Spinal cord (tissue), 10 donors: Measurements from ENCODE around the gene DPEP3. TPM values are rescaled to one million over a fixed set of nuclear protein-coding genes. Genes with fewer than 3 reads are reported as not detected.
A peak's percentile ranks its signal among the peaks of the same experiment; 100 is the strongest.
"Not testable (repeated sequence)": the region's sequence is repeated elsewhere in the genome, so short reads cannot be mapped to it uniquely, and the experiment has no call there.

Source experiments
- DNase-seq, 6 donors: peaks; one replicate each; pipeline versions ENCODE4 v3.0.0 to v3.0.0-alpha.2; 2013 to 2015; ENCODE audit warnings: low spot score in 6 of 6, low read depth in 4 of 6
- H3K27ac ChIP-seq: one replicate; pipeline ENCODE4 v1.5.1; 2013; ENCODE audit warnings: low read depth, low read length, control low read depth
- H3K27me3 ChIP-seq: one replicate; pipeline ENCODE4 v1.6.1; 2013; ENCODE audit warnings: low read length; ENCODE audit not compliant: control insufficient read depth, insufficient read depth
- H3K36me3 ChIP-seq: one replicate; pipeline ENCODE4 v1.6.1; 2013; ENCODE audit warnings: low read length; ENCODE audit not compliant: control insufficient read depth, insufficient read depth
- H3K4me1 ChIP-seq: one replicate; pipeline ENCODE4 v1.6.1; 2013; ENCODE audit warnings: low read length; ENCODE audit not compliant: control insufficient read depth, insufficient read depth
- H3K4me3 ChIP-seq: one replicate; pipeline ENCODE4 v1.5.1; 2013; ENCODE audit warnings: low read depth, low read length, control low read depth
- H3K9me3 ChIP-seq: one replicate; pipeline ENCODE4 v1.6.1; 2013; ENCODE audit warnings: low read length; ENCODE audit not compliant: control insufficient read depth, insufficient read depth
- WGBS: methylation state at CpG from one replicate; pipeline ENCODE4 v1.1.5; 2013; ENCODE audit warnings: missing lambda C conversion rate; ENCODE audit not compliant: insufficient coverage; 5-methylcytosine and 5-hydroxymethylcytosine counted together
- long read RNA-seq, 4 donors: transcript quantifications; one replicate each; lab custom pipeline, GENCODE V29; 2026
- polyA plus RNA-seq, 2 donors: library from polyadenylated mRNA; unstranded; fragments of 120-200 nt; gene quantifications; one replicate each; pipeline ENCODE4 v1.2.1, GENCODE V29; 2013; ENCODE audit not compliant: insufficient read length in 2 of 2
- total RNA-seq, 2 donors: library from RNA; depleted of rRNA in 1 of 2; stranded (reverse); fragments of 120-200 nt in 1 of 2; fragments of >200 nt in 1 of 2; gene quantifications; one replicate each; pipeline versions ENCODE4 v1.2.3 to v1.2.4, GENCODE V29; 2013 to 2014
- donor health status: healthy.

The DPEP3 gene
- total RNA-seq: under 1 TPM in 1 of 2 donors, not detected in 1; 0.11 TPM
- polyA plus RNA-seq: under 1 TPM; 0.12 to 0.22 TPM
- long read RNA-seq, donor 1, partial matches to known transcripts: 0 of 1 reads
- long read RNA-seq, donor 1, other reads (novel, unspliced or antisense): 0 of 1 reads
- long read RNA-seq, donor 2: 0 reads
- long read RNA-seq, donor 3: 0 reads
- long read RNA-seq, donor 4: 0 reads

GRCh38 chr16:67979955-67980678 lies at the start of gene DPEP3:
DPEP3 (minus strand) TSS chr16:67980499; CDS start chr16:67980380, 119 bp downstream.
- Histone ChIP-seq H3K4me1 (peaks cover 4% of the 10 kb centered on the region), H3K4me3 (no peak within 1 kb of the TSS), H3K9me3 (no peaks in the 10 kb centered on the region), H3K27me3 (no peaks in the 10 kb centered on the region), H3K27ac (no peak within 1 kb of the TSS), H3K36me3 (no peaks in the 10 kb centered on the region)
- 59% methylated on average over 51 of the region's 62 CpGs for WGBS
- DNase-seq: no peak

GRCh38 chr16:68028996-68029395 lies 48.7 kb upstream of the DPEP3 start:
- Histone ChIP-seq H3K27me3 (no peaks in the 10 kb centered on the region), H3K9me3 (no peaks in the 10 kb centered on the region), H3K36me3 (peaks cover 26% of the 10 kb centered on the region), H3K27ac (no peak overlapping the region), H3K4me1 (peaks cover 2% of the 10 kb centered on the region), H3K4me3 (no peak overlapping the region)
- 94% methylated on average over 2 of the region's 3 CpGs for WGBS
- no peak for DNase-seq

GRCh38 chr16:68022728-68023537 lies 42.6 kb upstream of the DPEP3 start, which contains the start of the genes DDX28 and DUS2:
DDX28 (minus strand) TSS chr16:68023232; CDS start chr16:68023202, 30 bp downstream.
DUS2 (plus strand) TSS chr16:68023284; CDS start chr16:68038024, 14,740 bp downstream.
- Histone ChIP-seq H3K4me1 (peaks cover 24% of the 10 kb centered on the region), H3K27ac (peak within 1 kb of the TSS; percentile 80), H3K27me3 (no peaks in the 10 kb centered on the region), H3K36me3 (peaks cover 24% of the 10 kb centered on the region), H3K9me3 (no peaks in the 10 kb centered on the region), H3K4me3 (peak within 1 kb of the TSS; percentile 97)
- DNase-seq: peak; percentile 88 to 98 (median 92)
- WGBS: under 1% methylated on average over 84 of the region's 84 CpGs

- Histone ChIP-seq H3K36me3 (peaks cover 20% of the 10 kb centered on the region), H3K27ac (no peak overlapping the region), H3K4me1 (peaks cover 24% of the 10 kb centered on the region), H3K4me3 (peak overlapping the region; percentile 97), H3K9me3 (no peaks in the 10 kb centered on the region), H3K27me3 (no peaks in the 10 kb centered on the region)
- WGBS: 15% methylated on average over 19 of the region's 19 CpGs
- DNase-seq: peak in 1 of 6 donors; percentile 3
These were observed 42.0 kb upstream of the DPEP3 start for GRCh38 chr16:68022278-68022727.

GRCh38 chr16:68021490-68021889 lies 41.2 kb upstream of the DPEP3 start:
- peaks cover 24% of the 10 kb centered on the region for H3K4me1 ChIP-seq
- WGBS: 97% methylated on average over 6 of the region's 10 CpGs
- H3K36me3 ChIP-seq: peaks cover 13% of the 10 kb centered on the region
- H3K9me3 ChIP-seq: no peaks in the 10 kb centered on the region
- H3K27me3 ChIP-seq: no peaks in the 10 kb centered on the region
- no peak overlapping the region for H3K27ac ChIP-seq
- no peak overlapping the region for H3K4me3 ChIP-seq
- DNase-seq: no peak

GRCh38 chr16:68019167-68019680 lies 38.9 kb upstream of the DPEP3 start:
- WGBS: 87% methylated on average over 5 of the region's 8 CpGs
- no peak for DNase-seq
- peaks cover 24% of the 10 kb centered on the region for H3K4me1 ChIP-seq
- peaks cover 8% of the 10 kb centered on the region for H3K36me3 ChIP-seq
- no peak overlapping the region for H3K27ac ChIP-seq
- no peaks in the 10 kb centered on the region for H3K9me3 ChIP-seq
- H3K4me3 ChIP-seq: no peak overlapping the region
- H3K27me3 ChIP-seq: no peaks in the 10 kb centered on the region

GRCh38 chr16:68015681-68016080 lies 35.4 kb upstream of the DPEP3 start, which contains the start of gene DPEP2NB:
DPEP2NB (minus strand) TSS chr16:68015911; CDS start chr16:68015770, 141 bp downstream.
- Histone ChIP-seq H3K9me3 (no peaks in the 10 kb centered on the region), H3K27me3 (no peaks in the 10 kb centered on the region), H3K4me1 (no peaks in the 10 kb centered on the region), H3K27ac (no peak within 1 kb of the TSS), H3K4me3 (no peak within 1 kb of the TSS), H3K36me3 (no peaks in the 10 kb centered on the region)
- DNase-seq: no peak
- WGBS: 100% methylated on average over 1 of the region's 5 CpGs

GRCh38 chr16:68013440-68013839 lies 33.1 kb upstream of the DPEP3 start:
- H3K4me3 ChIP-seq: no peak overlapping the region
- no peaks in the 10 kb centered on the region for H3K27me3 ChIP-seq
- no peak for DNase-seq
- no peaks in the 10 kb centered on the region for H3K36me3 ChIP-seq
- H3K4me1 ChIP-seq: no peaks in the 10 kb centered on the region
- no peak overlapping the region for H3K27ac ChIP-seq
- no peaks in the 10 kb centered on the region for H3K9me3 ChIP-seq
- WGBS: no CpG with 5 or more reads among the region's 1 CpG

GRCh38 chr16:68009872-68010271 lies 29.6 kb upstream of the DPEP3 start:
- not testable (repeated sequence) for H3K27ac ChIP-seq, DNase-seq, H3K4me1 ChIP-seq, H3K36me3 ChIP-seq, H3K4me3 ChIP-seq, H3K9me3 ChIP-seq, H3K27me3 ChIP-seq
- WGBS: 92% methylated on average over 3 of the region's 4 CpGs
